HG02642 (cell line): ENCODE results near the gene LRBA.

ENCODE experiments used
- ATAC-seq: cut with Tn5 transposase; IDR thresholded peaks from one replicate; pipeline ENCODE4 v1.9.1; 2021; ENCODE audit warnings: mild to moderate bottlenecking; ENCODE audit not compliant: unreplicated experiment, poor library complexity

Gene LRBA

DNA sequence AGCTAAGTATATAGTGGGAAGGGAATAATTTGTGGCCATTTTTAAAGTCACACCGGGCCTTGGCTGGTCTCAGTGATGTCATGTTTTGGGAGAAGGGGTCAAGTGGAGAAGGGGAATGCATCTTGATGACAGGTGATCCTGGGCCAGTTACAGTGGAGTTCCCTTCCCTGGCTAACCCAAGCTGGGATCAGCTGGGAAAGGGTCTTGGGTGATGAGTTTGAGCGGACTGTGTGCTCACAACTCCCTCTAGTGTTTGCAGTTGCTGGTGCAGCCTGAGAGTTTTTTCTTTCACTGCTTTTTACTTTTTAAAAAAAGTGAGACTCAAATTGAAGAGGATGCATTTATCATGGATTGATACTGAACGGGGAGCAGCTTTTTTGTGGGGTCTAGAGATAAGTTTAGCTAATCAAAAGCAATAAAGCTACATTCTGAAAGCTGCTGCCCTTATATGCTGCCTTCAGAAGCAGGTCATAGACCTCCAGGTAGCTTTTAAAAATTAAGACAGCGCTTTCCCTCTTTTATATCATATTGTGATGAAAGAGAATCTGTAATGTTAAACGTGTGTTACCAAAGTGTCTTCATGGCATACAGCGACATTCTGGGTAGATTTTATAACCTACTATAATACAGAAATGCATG is 772.1 kb downstream of the LRBA start:
- ATAC-seq = no peak

DNA sequence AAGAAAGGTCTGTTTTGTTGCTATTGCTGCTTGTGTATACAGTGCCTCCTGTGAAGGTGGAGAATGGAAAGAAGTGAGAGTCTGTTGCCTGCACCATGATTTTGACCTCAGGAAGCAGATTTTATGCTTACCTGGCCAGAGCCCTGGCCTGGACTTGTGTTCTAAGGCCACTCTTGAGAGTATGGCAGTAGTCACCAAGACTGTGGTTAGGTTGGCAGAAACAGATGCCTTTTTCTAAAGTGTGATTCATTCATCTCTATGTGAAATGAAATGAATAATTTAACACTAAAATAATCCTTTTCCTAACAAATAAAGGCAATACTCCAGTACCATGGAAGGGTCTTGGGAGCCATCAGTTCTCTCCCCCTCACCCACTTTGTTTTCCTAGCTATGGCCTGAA is 775.1 kb downstream of the LRBA start:
- ATAC-seq = no peak

DNA sequence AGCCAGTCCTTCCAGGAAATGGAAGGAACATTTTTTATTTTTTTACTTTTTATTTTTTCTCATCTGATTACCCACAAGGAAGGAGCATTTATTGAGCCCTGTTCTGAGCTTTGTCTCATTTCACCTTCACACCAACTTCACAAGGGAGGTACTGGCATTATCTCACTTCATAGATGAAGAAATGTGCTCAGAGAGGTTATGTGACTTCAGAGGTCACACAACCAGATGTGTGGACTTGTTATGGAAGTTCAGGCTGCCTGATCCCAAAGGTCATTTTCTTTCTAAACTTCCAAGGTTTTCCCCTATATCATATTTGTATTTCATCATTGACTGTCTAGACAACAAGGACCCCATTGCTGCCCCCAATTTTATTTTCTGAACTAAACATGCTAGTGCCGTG is 776.5 kb downstream of the LRBA start:
- no peak for ATAC-seq

DNA sequence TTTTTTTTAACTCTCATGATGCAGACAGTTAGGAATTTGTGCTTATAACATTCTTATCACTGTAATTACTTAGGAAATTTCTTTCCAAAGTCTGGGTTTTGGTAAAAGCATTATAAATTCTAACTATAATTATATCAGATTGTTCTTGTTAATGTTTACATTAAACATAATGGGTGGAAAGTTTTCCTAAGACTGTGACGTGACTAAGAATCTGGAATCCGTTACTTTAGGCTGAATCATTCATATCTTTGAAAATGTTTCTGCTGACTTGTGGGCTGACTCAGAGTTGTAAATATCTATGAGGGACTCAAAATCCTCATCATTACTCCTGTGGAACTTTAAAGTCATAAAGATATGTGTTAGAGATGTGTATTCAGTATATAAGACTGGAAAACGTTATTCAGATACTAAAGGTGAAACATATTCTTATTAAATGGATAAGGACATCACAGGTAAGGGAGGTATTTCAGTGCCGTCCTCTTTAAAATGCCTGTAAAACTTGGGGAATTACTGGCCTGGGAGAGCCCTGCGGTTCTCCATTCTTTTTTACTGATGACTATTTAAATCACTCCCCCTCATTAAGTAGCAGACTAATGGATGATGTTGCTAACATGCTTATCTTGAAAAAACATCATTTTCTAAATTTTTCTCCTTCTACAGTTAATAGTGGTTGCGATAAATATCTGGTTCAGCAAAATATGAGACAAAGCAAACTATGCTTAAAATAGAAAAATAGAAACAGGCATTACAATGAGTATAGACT is 777.8 kb downstream of the LRBA start:
- no peak for ATAC-seq

DNA sequence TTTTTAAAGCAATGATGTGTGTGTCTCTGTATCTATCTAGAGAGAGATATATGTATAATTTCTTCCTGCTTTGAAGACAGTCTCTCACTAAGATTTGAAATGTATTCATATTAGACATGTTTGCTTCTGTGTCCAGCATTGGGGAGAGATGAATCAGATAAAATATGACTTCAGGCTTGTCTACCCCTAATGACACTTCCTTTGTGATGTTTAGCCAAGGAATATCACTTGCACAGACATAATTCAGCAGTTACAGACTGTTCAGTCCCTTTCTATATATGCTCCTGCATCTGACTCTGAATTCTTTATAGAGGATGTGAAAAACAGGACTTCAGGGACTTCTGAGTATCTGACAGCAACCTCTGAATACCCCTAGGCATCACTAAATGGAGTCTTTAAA is 778.5 kb downstream of the LRBA start:
- no peak for ATAC-seq

DNA sequence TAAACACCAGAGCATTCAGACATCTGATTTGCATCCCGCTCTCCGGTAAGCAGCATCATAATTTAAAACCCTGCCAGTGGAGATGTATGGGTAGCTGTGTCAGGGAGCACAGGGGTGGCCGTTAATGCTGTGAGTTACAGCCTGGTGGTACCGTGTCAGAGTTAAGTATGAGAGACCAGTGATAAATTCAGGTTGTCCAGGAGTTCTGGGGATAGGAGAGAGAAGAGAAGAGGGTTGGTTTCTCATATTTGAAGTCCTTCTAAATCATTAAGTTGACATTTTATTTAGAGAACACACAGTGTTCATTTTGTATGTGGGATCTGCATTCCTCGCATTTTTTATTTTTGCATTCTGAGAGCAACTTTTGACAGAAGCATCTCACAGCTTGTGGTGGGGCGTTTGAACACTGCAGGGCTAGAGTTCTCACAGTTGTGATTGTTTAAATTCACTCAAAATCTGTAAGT is 779.2 kb downstream of the LRBA start:
- no peak for ATAC-seq

DNA sequence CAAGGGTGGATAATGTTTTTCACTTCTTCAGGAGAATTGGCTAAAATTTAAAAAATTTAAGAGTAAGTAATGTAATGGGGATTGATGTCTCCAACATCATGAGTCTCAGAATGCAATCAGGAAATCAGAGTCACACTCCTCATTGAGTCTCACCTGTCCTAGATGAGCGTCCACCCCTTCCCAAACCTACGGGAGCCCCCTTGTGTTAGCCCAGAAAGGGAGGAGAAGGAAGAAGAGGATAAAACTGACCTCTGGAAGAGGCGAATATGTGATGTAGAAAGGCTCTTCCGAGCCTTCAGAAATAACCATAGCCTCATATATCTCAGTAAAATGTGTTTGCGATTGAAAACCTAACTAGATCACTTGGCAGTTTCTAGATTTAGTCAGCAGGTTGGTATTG is 779.8 kb downstream of the LRBA start:
- ATAC-seq = no peak

DNA sequence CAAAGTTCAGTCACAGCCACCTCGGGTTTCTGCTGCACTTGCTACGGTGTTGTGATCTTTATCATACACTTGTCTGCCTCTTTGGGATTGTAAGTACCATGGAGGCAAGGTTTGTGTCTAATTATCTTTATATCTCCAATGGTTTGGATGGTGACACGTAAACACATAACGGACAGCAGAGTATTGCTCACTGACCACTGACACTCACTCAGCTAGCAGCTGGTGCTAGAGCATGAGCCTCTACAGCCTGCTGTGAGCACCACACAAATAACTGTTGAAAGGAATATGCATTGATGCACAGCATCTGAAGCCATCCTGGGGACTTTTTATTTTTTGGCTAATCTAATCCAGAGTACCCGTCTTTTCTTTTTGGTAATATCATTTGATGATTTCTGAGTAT is 780.8 kb downstream of the LRBA start:
- no peak for ATAC-seq

DNA sequence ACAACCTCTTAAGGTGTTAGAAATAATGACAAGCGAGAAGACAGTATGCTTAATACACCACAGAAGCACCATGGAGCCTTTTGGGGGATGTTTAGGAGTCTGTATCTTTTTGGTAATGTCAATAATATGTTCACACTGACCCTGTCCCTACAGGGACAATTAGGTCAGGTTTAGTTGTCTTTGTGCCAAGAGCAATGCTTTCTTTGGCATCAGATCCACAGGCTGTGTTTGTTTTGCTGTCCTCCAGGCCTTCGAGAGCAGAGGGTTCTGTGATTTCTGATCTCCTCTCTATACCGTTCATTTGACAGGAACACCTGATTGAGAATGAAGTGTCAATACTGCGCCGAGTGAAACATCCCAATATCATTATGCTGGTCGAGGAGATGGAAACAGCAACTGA is 783.1 kb downstream of the LRBA start:
- ATAC-seq = no peak

DNA sequence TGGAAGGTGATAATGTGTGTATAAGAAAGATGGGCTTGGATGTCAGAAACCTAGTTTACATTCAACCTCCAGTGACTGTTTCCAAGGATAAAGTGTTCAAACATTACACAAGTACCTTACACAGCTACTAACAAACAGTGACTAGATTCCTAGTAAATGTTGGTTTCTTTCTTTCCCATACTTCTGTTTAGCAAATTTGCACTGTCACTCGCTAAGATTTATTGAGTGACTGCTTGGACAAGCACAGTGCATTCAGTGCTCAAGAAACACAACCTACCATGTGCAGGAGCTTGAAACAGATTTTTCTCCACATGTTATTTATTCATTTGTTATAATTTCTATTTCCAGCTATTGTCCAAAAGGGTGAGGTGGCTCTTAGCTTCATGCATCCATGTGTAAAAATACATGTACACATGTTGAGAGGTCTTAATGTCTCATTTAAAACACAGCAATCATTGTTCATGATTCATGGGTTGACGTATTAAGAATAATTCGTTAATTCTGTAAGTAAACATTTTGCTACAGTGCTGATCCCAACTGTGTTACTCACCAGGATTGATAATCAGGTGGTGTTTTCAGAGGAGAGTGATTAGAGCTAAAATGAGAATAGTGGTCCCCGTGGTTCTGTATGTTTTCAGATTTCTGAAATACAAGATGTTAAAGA is 783.8 kb downstream of the LRBA start:
- no peak for ATAC-seq

DNA sequence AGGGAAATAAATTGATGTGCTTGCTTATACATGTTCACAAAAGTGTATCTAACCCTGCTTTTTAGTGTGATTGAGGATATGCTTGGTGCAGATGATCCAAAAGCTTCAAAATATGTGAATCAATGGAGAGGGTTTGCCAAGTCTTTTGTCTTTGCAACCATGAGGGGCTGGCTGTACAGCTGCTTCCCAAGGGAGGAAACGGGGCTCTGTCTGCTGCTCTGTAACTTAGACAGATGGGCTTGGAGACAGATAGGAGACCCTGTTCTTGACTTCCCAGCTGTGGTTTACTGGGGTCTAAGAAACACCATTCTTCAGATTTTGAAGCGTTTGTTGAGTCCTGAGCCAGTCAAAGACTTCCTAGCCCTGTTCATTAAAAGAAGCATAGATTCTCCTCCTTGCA is 784.5 kb downstream of the LRBA start:
- ATAC-seq = no peak

DNA sequence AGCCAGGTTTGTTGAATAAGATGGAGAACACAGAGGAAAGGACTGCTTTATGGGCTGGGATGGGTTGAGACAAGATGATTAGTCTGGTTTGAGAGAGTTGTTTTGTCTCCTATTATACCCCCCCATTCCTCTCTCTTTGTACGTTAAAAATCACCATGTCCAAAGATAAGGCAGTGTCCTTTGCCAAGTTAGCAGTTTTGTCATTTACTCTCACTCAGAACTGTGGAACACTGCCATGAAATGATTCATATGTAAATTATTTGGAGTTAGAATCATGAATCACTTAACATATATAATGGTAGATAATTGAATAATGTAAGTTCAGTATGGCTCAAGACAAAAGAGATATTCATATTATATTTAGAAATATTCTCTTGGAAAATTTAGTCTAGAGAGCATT is 785.6 kb downstream of the LRBA start:
- no peak for ATAC-seq

DNA sequence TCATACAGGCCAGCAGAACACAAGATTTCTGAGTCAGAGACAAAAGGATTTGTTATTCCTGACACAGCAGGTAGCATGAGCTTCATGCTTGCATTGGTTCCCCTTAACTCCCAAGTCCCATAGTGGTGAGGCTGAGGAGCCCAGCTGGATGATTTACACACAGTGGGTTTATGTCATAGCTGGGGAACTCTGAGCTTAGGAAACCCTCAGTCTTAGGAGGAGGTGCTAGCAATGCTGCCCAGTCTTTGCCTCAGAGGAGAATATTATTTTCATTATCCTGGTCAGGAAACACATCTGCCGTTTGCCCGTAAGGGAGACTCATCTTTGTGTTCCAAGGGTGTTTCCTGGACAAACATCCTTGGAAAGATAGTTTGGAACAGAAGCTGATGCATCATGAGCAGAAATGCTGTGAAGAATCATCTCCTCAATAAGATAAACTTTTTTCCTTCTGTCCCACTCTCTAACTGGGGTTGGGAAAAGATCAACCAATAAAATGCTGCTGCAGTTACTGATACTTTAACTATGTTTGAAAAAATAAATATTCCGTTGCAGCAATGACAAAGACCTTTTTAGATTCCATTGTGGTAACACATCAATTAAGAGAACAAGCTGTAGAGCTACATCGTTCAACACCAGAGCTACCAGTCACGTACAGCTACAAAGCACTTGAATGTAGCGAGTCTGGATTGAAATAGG is 790.0 kb downstream of the LRBA start:
- ATAC-seq = no peak

DNA sequence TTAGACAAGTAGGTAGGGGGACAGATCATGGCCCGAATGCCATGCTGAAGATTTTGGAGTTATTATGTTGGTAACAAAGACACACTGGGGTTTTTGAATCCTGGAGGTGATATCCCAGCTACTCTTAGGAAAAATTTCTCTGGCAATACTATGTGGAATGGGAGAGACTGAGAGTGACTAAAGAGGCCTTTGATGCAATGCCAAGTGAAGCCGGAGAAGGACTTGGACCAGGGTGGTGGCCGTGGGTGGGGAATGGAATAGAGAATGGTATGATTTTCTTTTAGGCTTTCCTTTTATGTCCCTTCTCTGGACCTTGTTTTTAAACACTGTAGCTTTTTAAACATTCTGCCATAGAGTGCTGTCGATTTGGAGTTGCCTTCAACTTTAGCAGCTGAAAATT is 795.2 kb downstream of the LRBA start:
- no peak for ATAC-seq

DNA sequence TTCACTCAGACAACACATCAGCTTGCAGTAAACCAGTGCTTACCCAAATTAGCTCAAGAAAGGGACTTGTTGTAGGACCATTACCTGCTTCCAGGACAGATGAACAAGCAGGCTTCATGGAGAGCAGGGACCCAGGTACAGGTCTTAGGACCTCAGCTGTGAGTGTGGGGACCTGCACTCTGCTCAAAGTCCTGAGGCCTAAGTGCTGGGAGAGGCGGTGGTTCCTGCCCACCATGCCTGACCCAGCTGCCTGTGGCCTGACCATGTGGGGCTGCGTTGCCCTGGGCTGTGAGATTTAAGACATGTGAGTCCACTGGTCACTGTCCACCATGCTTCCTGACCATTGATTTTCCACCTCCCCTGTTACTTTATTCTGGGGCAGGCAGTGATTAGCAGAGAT is 796.6 kb downstream of the LRBA start:
- no peak for ATAC-seq

DNA sequence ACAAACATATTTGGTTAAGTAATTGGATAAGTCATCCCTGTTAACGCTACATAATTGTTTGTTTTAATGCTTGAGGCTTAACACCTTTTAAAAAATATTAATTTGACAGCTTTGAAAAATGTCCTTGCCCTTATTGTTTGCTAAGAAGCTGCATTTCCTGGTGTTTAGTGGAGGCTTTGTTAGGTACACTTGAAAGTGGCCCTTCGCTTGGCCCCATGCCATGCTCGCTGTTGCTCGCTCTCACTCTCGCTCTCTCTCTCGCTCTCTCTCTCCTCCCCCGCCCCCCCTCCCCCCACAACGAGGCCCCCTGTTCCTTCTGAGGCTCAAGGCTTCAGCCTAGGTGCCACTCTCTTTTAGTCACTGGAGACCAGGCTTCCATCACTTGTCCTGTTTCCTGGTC is 797.3 kb downstream of the LRBA start:
- no peak for ATAC-seq

DNA sequence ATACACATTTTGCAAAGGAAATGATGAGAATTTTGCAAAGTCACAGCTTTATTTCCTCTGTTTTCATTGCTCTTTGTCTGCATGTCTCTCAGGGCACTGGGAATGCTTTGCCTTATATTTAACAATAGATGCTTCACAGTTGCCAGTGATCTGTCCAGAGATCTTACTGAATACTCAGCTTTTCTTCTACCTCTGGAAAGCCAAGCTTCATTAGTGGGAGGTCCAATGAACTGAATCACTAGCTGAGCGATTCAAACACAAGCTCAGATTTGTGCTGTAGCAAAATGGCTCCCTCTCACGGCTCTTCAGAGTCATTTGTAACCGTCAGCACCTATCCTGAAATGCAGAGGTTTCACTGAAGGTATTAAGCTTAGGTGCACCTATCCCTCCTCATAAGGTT is 797.9 kb downstream of the LRBA start:
- no peak for ATAC-seq

DNA sequence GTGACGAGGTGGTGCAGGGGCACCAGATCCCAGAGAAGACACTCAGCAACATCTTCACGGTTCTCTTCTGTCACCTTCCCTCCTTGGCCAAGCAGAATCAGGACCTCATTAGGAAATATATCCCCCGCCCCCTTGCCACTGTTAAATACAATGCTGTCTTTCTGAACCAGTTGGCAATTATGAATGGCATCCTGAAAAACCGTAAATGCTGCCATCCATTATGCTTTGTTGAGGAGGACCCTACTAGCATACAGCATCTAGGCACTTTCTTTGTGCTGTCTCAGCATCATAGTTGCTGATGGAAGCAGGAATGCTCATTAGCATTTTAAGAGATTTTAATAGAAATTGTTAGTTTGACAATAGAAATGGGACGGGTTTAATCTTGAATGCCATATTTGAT is 798.4 kb downstream of the LRBA start:
- ATAC-seq = no peak

DNA sequence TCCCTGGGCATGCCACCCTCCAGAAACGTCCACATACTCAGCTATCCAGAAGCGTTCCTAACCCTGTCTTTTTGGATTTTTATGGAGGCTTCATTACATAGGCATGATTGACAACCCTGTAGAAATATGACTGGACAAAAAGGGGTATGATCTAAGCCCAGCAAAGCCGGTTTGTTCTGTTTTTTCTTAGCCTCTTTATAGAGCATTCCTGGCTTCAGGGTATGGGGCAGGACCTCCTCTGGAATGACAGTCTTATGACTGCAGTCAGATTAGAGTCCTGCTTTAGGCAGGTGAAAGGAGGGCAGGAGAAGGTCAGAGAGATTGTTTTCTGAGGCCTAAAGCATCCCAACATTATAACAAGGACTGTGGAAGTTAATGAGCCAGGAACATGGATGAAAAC is 799.5 kb downstream of the LRBA start:
- ATAC-seq = no peak
